Measurements from ENCODE around the gene ISG20L2. TPM values are rescaled to one million over a fixed set of nuclear protein-coding genes. Genes with fewer than 3 reads are reported as not detected.
A peak's percentile ranks its signal among the peaks of the same experiment; 100 is the strongest.

Gene ISG20L2
- total RNA-seq, 1 experiment from 2014 or later = 41.7 TPM

- H3K4me1 ChIP-seq (ENCODE audit: control insufficient read depth in 1 of 2, insufficient read depth in 2 of 2, low read length in 2 of 2) = peaks cover 22 to 44% of the 10 kb centered on the region in 2 experiments
- RAD21 ChIA-PET (ENCODE audit: low non-redundant PET in 1 of 2, low total read pairs in 2 of 2, uncharacterized antibody in 2 of 2, unreplicated experiment in 2 of 2) = interaction anchor here (0.5 to 1.3 kb wide), 6 partner anchors 15 to 811 kb away, joined by 3 to 6 read pairs (median 4); partner anchors contain the start of genes ISG20L2 (in 2 of the 2), METTL25B (in 2 of the 2) and PRCC (in 1 of the 2)
- intact Hi-C loops (cut with micrococcal nuclease) = loop anchor here (1.0 kb wide), 1 partner anchor 15 kb away; the partner anchor contains the start of gene PRCC
- CTCF ChIA-PET = interaction anchor here (1.3 to 1.5 kb wide), 3 partner anchors 11 to 64 kb away, joined by 3 to 10 read pairs (median 3); partner anchors contain the start of gene MRPL24
- no peaks in the 10 kb centered on the region; a peak in 1 of 4 replicates for H3K36me3 ChIP-seq (ENCODE audit: control insufficient read depth in 1 of 2, insufficient read depth in 2 of 2, low read length in 2 of 2)
- peak overlapping the region; percentile 97 for H3K4me2 ChIP-seq (ENCODE audit: low read length)
- H3K27ac ChIP-seq (ENCODE audit: low read depth, low read length) = peak overlapping the region; percentile 99
- no peak overlapping the region for H2AFZ ChIP-seq (ENCODE audit: low read depth, low read length, poor library complexity, severe bottlenecking)
- peaks cover 65% of the 10 kb centered on the region for H3K79me2 ChIP-seq (ENCODE audit: insufficient read depth, low read length)
- no peaks in the 10 kb centered on the region for H3K9me3 ChIP-seq (ENCODE audit: control insufficient read depth in 1 of 2, insufficient read depth in 1 of 2, low read depth in 1 of 2, low read length in 2 of 2)
- DNase-seq (ENCODE audit: low read depth, low spot score) (peak; percentile 90), ATAC-seq (peak; percentile 65)
- no TSS peak for BruUV-seq (replicated peaks)
- no peaks in the 10 kb centered on the region for H3K27me3 ChIP-seq (ENCODE audit: insufficient read depth, low read length)
- TF ChIP-seq POLR2A (IDR thresholded peaks at IDR 0.05; ENCODE audit: borderline replicate concordance, extremely low read depth, insufficient read depth, insufficient read length) (peak; percentile 49), ZFX (IDR thresholded peaks at IDR 0.05) (no peak; the same call in 1 of the 2 replicates), POLR2AphosphoS5 (IDR thresholded peaks at IDR 0.05; ENCODE audit: low read depth, low read length) (0 out of 2 replicates have a peak, but pooled peaks have one; percentile 37), TCF7L2 (IDR thresholded peaks at IDR 0.05; ENCODE audit: borderline replicate concordance, extremely low read depth, insufficient read depth, insufficient read length) (peak; percentile 84), YY1 (IDR thresholded peaks at IDR 0.05; ENCODE audit: extremely low read depth, insufficient replicate concordance, low read depth, low read length) (peak; percentile 86), ZBTB33 (IDR thresholded peaks at IDR 0.05; ENCODE audit: extremely low read depth, insufficient replicate concordance, low read length) (peak; percentile 49)
- H3K9ac ChIP-seq (ENCODE audit: low read length) = peak overlapping the region; percentile 94
- POLR2A ChIA-PET = interaction anchor here (0.8 to 1.9 kb wide), 4 partner anchors 11 to 23 kb away, joined by 4 to 11 read pairs (median 8); partner anchors contain the start of genes ISG20L2, METTL25B, MRPL24 and PRCC
- H4K20me1 ChIP-seq (ENCODE audit: insufficient read depth) = no peaks in the 10 kb centered on the region
- H3K9me2 ChIP-seq (ENCODE audit: insufficient read depth) = no peaks in the 10 kb centered on the region
- H3K4me3 ChIP-seq (replicated peaks in 1 of 2; ENCODE audit: low read depth in 1 of 2, low read length in 2 of 2) = peak overlapping the region; percentile 67 to 97
These were observed 23.4 kb upstream of the ISG20L2 start for GRCh38 chr1:156751757-156752481.

All from HCT116 (cell line).